Sigmoid colon (tissue), 4 donors: Measurements from ENCODE around the gene HIVEP3.

Experiments
- EP300 ChIP-seq, 4 donors: sonication (generic); formaldehyde crosslinking; IDR thresholded peaks; one replicate each; pipeline ENCODE4 v1.6.1; 2017; ENCODE audit warnings: antibody characterized with exemption in 4 of 4
- POLR2A ChIP-seq, 2 donors: fragments of 450-650 bp; IDR thresholded peaks; one replicate each; pipeline ENCODE4 v1.6.1; 2016; ENCODE audit warnings: antibody characterized with exemption in 2 of 2, mild to moderate bottlenecking in 2 of 2, moderate library complexity in 2 of 2
- TF ChIP-seq, protein P1 (sequence below), 4 experiments: fragments of 450-650 bp in 3 of 4; fragments of 200-600 bp in 1 of 4; IDR thresholded peaks; one replicate each; pipeline ENCODE4 v1.5.1; 2016 to 2019; ENCODE audit warnings: antibody characterized with exemption in 4 of 4, mild to moderate bottlenecking in 3 of 4, moderate library complexity in 2 of 4

DNA sequence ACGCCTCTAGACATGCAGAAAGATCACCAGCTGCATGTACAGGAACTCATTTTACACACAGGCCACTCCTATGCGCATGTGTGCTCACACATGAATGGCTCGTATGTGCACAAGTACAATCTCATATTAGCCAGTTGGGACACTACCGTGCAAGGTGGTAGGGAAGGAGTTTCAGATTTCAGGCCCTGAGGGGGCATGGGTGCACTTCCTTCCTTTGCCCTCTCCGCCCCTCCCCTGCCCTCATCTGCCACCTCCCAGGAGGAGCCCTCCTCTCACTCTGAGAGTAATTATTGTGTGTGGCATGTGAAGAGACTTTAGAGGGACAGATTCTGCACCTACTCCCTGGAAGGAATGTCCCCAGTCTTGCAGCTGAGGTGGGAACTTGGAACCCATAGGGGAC is 449.0 kb downstream of the HIVEP3 start:
- TF ChIP-seq, protein P1, sequence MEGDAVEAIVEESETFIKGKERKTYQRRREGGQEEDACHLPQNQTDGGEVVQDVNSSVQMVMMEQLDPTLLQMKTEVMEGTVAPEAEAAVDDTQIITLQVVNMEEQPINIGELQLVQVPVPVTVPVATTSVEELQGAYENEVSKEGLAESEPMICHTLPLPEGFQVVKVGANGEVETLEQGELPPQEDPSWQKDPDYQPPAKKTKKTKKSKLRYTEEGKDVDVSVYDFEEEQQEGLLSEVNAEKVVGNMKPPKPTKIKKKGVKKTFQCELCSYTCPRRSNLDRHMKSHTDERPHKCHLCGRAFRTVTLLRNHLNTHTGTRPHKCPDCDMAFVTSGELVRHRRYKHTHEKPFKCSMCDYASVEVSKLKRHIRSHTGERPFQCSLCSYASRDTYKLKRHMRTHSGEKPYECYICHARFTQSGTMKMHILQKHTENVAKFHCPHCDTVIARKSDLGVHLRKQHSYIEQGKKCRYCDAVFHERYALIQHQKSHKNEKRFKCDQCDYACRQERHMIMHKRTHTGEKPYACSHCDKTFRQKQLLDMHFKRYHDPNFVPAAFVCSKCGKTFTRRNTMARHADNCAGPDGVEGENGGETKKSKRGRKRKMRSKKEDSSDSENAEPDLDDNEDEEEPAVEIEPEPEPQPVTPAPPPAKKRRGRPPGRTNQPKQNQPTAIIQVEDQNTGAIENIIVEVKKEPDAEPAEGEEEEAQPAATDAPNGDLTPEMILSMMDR (IDR thresholded peaks at IDR 0.05), result no peak
- TF ChIP-seq EP300 (IDR thresholded peaks at IDR 0.05) (no peak), POLR2A (IDR thresholded peaks at IDR 0.05) (no peak)
